Measurements from ENCODE around the gene INHBB. TPM values are rescaled to one million over a fixed set of nuclear protein-coding genes. Genes with fewer than 3 reads are reported as not detected.
A peak's percentile ranks its signal among the peaks of the same experiment; 100 is the strongest.

The INHBB gene
- total RNA-seq, 1 donor from 2014 or later = 0.50 TPM

GRCh38 chr2:120396013-120396860 lies 50.3 kb downstream of the INHBB start:
- H3K27me3 ChIP-seq (ENCODE audit: control insufficient read depth, insufficient read depth, low read length) = peaks cover 2% of the 10 kb centered on the region
- no peaks in the 10 kb centered on the region for H3K36me3 ChIP-seq (ENCODE audit: control insufficient read depth, insufficient read depth, low read length)
- no peak for TF ChIP-seq CTCF (IDR thresholded peaks at IDR 0.05; ENCODE audit: insufficient read depth, low read length, poor library complexity, severe bottlenecking)
- no peak for DNase-seq (ENCODE audit: low read depth)
- no peak overlapping the region for H3K4me3 ChIP-seq (ENCODE audit: low read depth, low read length)

- DNase-seq (ENCODE audit: low read depth) = no peak
- TF ChIP-seq CTCF (IDR thresholded peaks at IDR 0.05; ENCODE audit: insufficient read depth, low read length, poor library complexity, severe bottlenecking) = no peak
- H3K27me3 ChIP-seq (ENCODE audit: control insufficient read depth, insufficient read depth, low read length) = peaks cover 2% of the 10 kb centered on the region
- H3K4me3 ChIP-seq (ENCODE audit: low read depth, low read length) = no peak overlapping the region
- no peaks in the 10 kb centered on the region for H3K36me3 ChIP-seq (ENCODE audit: control insufficient read depth, insufficient read depth, low read length)
These were observed 51.2 kb downstream of the INHBB start for GRCh38 chr2:120396861-120397811.

- no peak for TF ChIP-seq CTCF (IDR thresholded peaks at IDR 0.05; ENCODE audit: insufficient read depth, low read length, poor library complexity, severe bottlenecking)
- H3K27me3 ChIP-seq (ENCODE audit: control insufficient read depth, insufficient read depth, low read length) = peaks cover 2% of the 10 kb centered on the region
These were observed 52.4 kb downstream of the INHBB start for GRCh38 chr2:120398051-120398995.

GRCh38 chr2:120398996-120399888 lies 53.3 kb downstream of the INHBB start:
- Histone ChIP-seq H3K36me3 (ENCODE audit: control insufficient read depth, insufficient read depth, low read length) (no peaks in the 10 kb centered on the region), H3K27me3 (ENCODE audit: control insufficient read depth, insufficient read depth, low read length) (peaks cover 2% of the 10 kb centered on the region), H3K4me3 (ENCODE audit: low read depth, low read length) (no peak overlapping the region)
- DNase-seq (ENCODE audit: low read depth) = peak; percentile 61
- no peak for TF ChIP-seq CTCF (IDR thresholded peaks at IDR 0.05; ENCODE audit: insufficient read depth, low read length, poor library complexity, severe bottlenecking)

More at GRCh38 chr2:120398051-120398995, 52.4 kb downstream of the INHBB start:
- Histone ChIP-seq H3K36me3 (ENCODE audit: control insufficient read depth, insufficient read depth, low read length) (no peaks in the 10 kb centered on the region), H3K4me3 (ENCODE audit: low read depth, low read length) (no peak overlapping the region)
- DNase-seq (ENCODE audit: low read depth) = peak; percentile 32

All from kidney epithelial cell (primary cell).